GM21526 (cell line): Measurements from ENCODE around the gene TRAF3IP3.
A peak's percentile ranks its signal among the peaks of the same experiment; 100 is the strongest.
"Not testable (repeated sequence)": the region's sequence is repeated elsewhere in the genome, so short reads cannot be mapped to it uniquely, and the experiment has no call there.

Source experiments
- ATAC-seq: cut with Tn5 transposase; IDR thresholded peaks from one replicate; pipeline ENCODE4 v1.9.1; 2021; ENCODE audit warnings: moderate library complexity; ENCODE audit not compliant: unreplicated experiment, low FRiP score

Gene TRAF3IP3

GRCh38 chr1:209791920-209792319 lies 36.1 kb downstream of the TRAF3IP3 start:
- ATAC-seq, result no peak

- ATAC-seq, result not testable (repeated sequence)
Observed at GRCh38 chr1:209793711-209794110, 37.9 kb downstream of the TRAF3IP3 start.

GRCh38 chr1:209797978-209798639 lies 42.3 kb downstream of the TRAF3IP3 start:
- ATAC-seq, result no peak

- no peak for ATAC-seq
Observed at GRCh38 chr1:209800984-209801834, 45.4 kb downstream of the TRAF3IP3 start.

GRCh38 chr1:209802117-209802779 lies 46.4 kb downstream of the TRAF3IP3 start:
- ATAC-seq, result no peak

GRCh38 chr1:209802780-209803152 lies 46.9 kb downstream of the TRAF3IP3 start:
- no peak for ATAC-seq

GRCh38 chr1:209803568-209803967 lies 47.7 kb downstream of the TRAF3IP3 start:
- no peak for ATAC-seq

GRCh38 chr1:209805341-209805781 lies 49.5 kb downstream of the TRAF3IP3 start:
- no peak for ATAC-seq

GRCh38 chr1:209805875-209806760 lies 50.3 kb downstream of the TRAF3IP3 start, which contains the start of gene IRF6:
Gene IRF6, minus strand, starts transcription at chr1:209806142. Its CDS starts 4,729 bp downstream, at chr1:209801413.
- ATAC-seq, result peak; percentile 95

GRCh38 chr1:209807509-209807908 lies 51.7 kb downstream of the TRAF3IP3 start:
- ATAC-seq, result no peak

- no peak for ATAC-seq
Observed at GRCh38 chr1:209808059-209808581, 52.3 kb downstream of the TRAF3IP3 start.

GRCh38 chr1:209809611-209810010 lies 53.8 kb downstream of the TRAF3IP3 start:
- no peak for ATAC-seq

GRCh38 chr1:209810783-209811182 lies 54.9 kb downstream of the TRAF3IP3 start:
- ATAC-seq, result no peak

GRCh38 chr1:209813902-209814301 lies 58.0 kb downstream of the TRAF3IP3 start:
- ATAC-seq, result no peak

GRCh38 chr1:209815490-209815889 lies 59.6 kb downstream of the TRAF3IP3 start:
- no peak for ATAC-seq

GRCh38 chr1:209815931-209816341 lies 60.1 kb downstream of the TRAF3IP3 start:
- no peak for ATAC-seq

- no peak for ATAC-seq
Observed at GRCh38 chr1:209816923-209817322, 61.1 kb downstream of the TRAF3IP3 start.

GRCh38 chr1:209817691-209818090 lies 61.8 kb downstream of the TRAF3IP3 start:
- no peak for ATAC-seq

GRCh38 chr1:209819058-209819457 lies 63.2 kb downstream of the TRAF3IP3 start:
- ATAC-seq, result no peak

GRCh38 chr1:209820986-209821385 lies 65.1 kb downstream of the TRAF3IP3 start:
- ATAC-seq, result no peak
